M059J (cell line): ENCODE results near the gene DCP1B. TPM values are rescaled to one million over a fixed set of nuclear protein-coding genes. Genes with fewer than 3 reads are reported as not detected.

ENCODE experiments used
- DNase-seq: peaks from one replicate; pipeline ENCODE4 v3.0.0-alpha.2; 2012; ENCODE audit warnings: low read depth
- total RNA-seq: library from RNA; depleted of rRNA; stranded (reverse); fragments of >200 nt; shearing (Covaris generic); gene quantifications from 2 replicates; pipeline ENCODE4 v1.2.3, GENCODE V29; 2014

Gene DCP1B
- total RNA-seq, 1 experiment from 2014 or later, result 12.6 TPM

- no peak for DNase-seq
These were observed 69.0 kb downstream of the DCP1B start for GRCh38 chr12:1935242-1935641.

- DNase-seq, result no peak
These were observed 69.4 kb downstream of the DCP1B start for GRCh38 chr12:1934831-1935230.

- no peak for DNase-seq
These were observed 70.2 kb downstream of the DCP1B start for GRCh38 chr12:1934068-1934467.

GRCh38 chr12:1933342-1934051, 70.8 kb downstream of the DCP1B start:
- peak; percentile 67 for DNase-seq

- peak; percentile 69 for DNase-seq
These were observed 71.9 kb downstream of the DCP1B start for GRCh38 chr12:1932264-1932777.

GRCh38 chr12:1931642-1932041, 72.6 kb downstream of the DCP1B start:
- no peak for DNase-seq

- no peak for DNase-seq
These were observed 73.3 kb downstream of the DCP1B start for GRCh38 chr12:1930803-1931597.

GRCh38 chr12:1929985-1930802, 74.1 kb downstream of the DCP1B start:
- no peak for DNase-seq

GRCh38 chr12:1929241-1929984, 74.8 kb downstream of the DCP1B start:
- no peak for DNase-seq

GRCh38 chr12:1928439-1929121, 75.7 kb downstream of the DCP1B start:
- DNase-seq, result no peak

GRCh38 chr12:1927751-1928351, 76.4 kb downstream of the DCP1B start:
- DNase-seq, result no peak

GRCh38 chr12:1927051-1927680, 77.1 kb downstream of the DCP1B start:
- no peak for DNase-seq

- DNase-seq, result no peak
These were observed 78.0 kb downstream of the DCP1B start for GRCh38 chr12:1926251-1926657.

GRCh38 chr12:1925684-1926006, 78.6 kb downstream of the DCP1B start:
- DNase-seq, result no peak

GRCh38 chr12:1924996-1925683, 79.1 kb downstream of the DCP1B start:
- DNase-seq, result no peak

GRCh38 chr12:1922985-1923384, 81.3 kb downstream of the DCP1B start:
- DNase-seq, result no peak

- no peak for DNase-seq
These were observed 82.1 kb downstream of the DCP1B start for GRCh38 chr12:1922075-1922709.

- no peak for DNase-seq
These were observed 83.3 kb downstream of the DCP1B start for GRCh38 chr12:1920971-1921370.

- DNase-seq, result no peak
These were observed 83.8 kb downstream of the DCP1B start for GRCh38 chr12:1920436-1920835.
